HG02938 (cell line): Measurements from ENCODE around the gene CCDC144A.
"Not testable (repeated sequence)": the region's sequence is repeated elsewhere in the genome, so short reads cannot be mapped to it uniquely, and the experiment has no call there.

Experiments used
- ATAC-seq: cut with Tn5 transposase; IDR thresholded peaks from one replicate; pipeline ENCODE4 v1.9.1; 2021; ENCODE audit warnings: mild to moderate bottlenecking, moderate library complexity; ENCODE audit not compliant: unreplicated experiment

The CCDC144A gene

DNA sequence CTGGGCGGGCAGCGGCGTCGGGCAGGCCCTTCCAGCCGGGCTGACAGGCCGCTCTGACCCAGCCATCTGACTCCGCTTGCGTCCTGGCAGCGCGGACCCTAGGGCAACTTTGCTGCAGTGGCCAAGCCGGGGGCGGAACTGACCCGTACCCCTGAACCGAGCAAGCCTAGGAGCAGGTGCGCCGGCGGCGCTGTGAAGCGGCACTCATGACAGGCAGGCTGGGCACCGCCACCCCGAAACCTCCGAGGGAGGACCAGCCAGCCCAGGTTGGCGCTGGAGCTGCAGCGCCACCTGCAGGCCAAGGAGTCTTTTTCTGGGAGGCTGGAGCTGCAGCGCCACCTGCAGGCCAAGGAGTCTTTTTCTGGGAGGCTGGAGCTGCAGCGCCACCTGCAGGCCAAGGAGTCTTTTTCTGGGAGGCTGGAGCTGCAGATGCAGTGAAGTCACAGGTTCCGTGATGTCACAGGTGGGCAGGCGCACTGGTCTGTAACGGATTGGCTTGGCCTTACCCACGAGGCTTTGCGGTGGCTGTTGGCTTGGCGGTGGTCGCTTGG lies at the start of gene CCDC144A:
TSS of gene CCDC144A (plus strand) at position 511 of the 551 bp plus-strand sequence. CDS start 160 bp downstream, outside the sequence.
- ATAC-seq = not testable (repeated sequence)

DNA sequence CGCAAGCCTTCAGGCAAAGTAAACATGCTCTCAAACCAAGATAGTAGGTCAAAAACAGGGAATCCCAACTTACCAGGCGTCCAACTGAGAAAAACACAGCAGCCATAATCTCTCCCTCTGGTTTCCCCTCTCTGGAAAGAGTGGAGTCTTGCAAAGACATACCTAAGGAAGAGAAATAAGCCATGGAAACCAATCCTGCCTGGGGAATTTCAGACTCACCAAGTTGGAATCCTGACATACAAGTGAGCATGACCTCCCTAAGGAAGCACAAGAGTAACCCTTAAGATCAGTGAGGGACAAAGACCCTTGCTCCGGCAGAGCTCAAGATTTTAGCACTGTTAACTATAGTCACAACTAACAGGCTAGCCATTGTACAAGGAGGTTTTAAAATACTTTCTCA lies 40.5 kb upstream of the CCDC144A start:
- ATAC-seq = no peak

- no peak for ATAC-seq
These were observed 37.8 kb upstream of the CCDC144A start for GRCh38 chr17:16652252-16652651.

DNA sequence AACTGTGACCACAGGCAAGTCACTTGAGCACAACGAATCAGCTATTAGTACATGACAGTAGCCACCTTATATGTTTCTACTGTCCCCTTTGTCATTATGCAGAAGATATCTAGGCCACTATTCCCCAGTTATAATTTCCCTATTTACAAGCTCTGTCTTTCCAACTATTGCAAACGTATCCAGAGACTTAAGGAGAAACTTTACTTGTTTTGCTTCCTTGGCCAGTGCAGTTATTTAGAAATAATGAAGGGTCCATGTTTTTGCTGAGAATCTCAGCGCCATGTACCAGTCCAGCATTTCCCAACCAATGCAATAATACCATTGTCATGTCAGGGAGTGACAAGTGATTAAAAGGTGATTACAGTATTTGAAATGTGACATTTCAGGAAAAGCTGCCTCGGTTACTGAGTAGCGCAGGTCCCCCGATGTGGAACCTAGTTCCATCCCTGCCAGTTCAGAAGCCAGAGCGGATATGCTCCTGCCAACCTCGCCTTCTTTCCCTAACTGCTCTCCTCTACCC lies 37.1 kb upstream of the CCDC144A start:
- peak; percentile 20 for ATAC-seq

DNA sequence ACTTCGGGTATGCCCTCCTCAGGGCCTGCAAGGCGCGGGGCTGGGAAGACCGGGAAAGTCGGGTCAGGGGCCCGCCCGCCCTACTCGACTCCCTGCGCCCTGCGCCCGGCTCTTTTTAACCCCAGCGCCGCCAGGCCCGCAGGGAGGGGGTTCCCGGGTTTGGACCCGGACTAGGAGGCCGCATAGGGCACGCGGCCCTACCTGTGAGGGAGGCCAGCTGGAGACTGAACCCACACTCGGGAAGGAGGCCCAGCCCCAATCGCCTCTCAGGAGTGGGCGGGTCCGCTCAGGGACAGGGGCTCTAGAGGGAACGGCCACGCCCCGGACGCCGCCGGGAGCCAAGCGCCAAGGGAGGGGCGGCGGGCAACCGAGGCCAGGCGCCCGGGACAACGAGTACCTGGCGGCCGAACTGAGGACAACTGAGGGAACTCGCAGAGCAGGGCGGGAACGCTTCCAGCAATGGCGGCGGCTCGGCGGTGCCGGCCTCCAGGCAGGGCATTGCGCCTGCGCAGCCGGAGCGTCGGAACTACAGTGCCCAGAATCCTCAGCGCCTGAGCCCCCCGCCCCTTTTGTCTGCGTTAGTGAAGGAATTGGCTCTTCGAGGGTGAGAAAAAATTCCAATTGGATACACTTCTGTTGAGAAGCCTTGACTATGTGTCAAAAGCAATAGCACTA lies 36.5 kb upstream of the CCDC144A start, which contains the start of gene ZNF624:
TSS of gene ZNF624 (minus strand) at position 484 of the 675 bp plus-strand sequence.
- peak; percentile 83 for ATAC-seq

GRCh38 chr17:16661217-16661616 lies 28.8 kb upstream of the CCDC144A start:
- ATAC-seq = no peak

DNA sequence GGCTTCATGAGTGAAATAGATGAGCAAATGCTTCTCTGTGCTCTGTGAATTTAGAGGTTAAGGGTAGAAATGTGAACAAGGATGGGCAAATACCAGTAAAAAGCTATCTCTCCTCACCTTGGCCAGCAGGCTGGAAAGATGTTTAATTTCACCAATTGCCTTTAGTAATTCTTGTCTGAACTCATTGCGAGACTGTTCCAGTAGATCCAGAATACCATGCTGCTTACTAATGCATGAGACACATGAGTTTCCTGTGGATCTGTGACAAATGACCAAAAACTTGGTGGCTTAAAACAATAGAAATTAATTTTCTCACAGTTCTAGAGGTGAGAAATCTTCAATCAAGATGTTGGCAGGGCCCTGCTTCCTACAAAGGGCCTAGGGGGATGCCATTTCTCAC lies 27.1 kb upstream of the CCDC144A start:
- no peak for ATAC-seq

DNA sequence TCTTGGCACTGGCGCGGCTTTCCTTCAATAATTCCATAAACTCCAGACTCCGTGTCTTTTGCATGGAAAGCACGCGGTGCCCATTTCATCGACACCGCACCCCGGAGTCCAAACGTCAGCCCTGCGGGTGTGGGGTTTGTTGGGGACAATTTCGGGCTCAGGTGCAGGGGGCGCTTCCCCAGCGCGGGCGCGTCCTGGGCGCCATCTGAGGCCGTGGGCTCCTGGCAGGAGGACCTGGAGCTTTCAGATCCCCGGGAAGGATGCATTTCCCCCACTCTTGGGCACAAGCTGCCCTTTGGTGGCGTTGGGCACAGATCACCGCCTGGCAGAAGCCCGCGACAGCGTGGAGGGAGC lies 23.5 kb upstream of the CCDC144A start:
- not testable (repeated sequence) for ATAC-seq

- not testable (repeated sequence) for ATAC-seq
These were observed 23.0 kb upstream of the CCDC144A start for GRCh38 chr17:16666907-16667636.

DNA sequence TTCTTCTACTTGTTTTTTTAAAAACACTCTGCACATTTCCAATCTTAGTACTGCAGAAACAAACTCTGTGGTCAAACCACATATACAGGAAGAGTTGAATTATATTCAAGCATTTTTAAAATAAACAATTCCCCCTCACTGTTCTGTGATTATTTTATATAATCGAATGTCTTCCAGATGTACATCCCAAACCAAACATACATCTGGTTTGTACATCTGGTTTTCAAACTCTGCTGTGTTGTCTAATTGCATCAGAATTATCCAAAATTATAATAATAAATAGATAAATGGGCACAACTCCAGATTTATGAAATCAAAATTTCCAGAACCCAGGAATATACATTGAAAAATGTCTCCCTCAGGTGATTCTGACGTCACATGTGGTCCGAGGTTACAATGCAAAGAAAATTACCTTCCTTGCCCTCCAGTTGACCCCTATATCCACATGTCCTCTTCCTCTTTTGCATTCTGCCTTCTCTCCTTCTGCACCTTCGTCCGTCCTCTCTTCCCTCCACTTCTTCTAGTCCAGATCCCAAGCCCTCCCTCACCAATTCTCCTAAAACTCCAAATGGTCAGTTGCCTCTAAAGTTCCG lies 13.3 kb upstream of the CCDC144A start:
- ATAC-seq = no peak

DNA sequence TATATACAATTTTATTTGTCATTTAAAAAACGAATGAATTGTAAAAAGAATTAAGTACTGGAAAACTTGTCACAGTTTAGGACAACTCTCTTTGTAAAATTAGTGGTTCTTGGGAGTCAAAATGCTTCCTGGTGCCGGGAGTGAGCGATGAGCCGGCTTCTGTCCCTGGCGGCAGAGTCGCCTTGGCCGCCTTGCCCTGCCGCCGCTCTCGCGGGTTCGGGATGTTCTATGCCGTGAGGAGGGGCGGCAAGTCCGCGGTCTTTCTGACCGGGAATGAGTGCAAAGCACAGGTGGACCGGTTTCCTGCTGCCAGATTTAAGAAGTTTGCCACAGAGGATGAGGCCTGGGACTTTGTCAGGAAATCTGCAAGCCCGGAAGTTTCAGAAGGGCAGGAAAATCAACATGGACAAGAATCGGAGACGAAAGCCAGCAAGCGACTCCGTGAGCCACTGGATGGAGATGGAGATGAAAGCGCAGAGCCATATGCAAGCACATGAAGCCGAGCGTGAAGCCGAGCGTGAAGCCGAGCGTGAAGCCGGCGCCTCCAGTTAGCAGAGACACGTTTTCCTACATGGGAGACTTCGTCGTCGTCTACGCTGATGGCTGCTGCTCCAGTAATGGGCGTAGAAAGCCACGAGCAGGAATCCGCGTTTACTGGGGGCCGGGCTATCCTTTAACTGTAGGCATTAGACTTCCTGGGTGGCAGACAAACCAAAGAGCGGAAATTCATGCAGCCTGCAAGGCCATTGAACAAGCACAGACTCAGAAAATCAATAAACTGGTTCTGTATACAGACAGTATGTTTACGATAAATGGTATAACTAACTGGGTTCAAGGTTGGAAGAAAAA lies 6.5 kb upstream of the CCDC144A start:
- ATAC-seq = not testable (repeated sequence)

- ATAC-seq = not testable (repeated sequence)
These were observed 4.0 kb upstream of the CCDC144A start for GRCh38 chr17:16686019-16686418.

DNA sequence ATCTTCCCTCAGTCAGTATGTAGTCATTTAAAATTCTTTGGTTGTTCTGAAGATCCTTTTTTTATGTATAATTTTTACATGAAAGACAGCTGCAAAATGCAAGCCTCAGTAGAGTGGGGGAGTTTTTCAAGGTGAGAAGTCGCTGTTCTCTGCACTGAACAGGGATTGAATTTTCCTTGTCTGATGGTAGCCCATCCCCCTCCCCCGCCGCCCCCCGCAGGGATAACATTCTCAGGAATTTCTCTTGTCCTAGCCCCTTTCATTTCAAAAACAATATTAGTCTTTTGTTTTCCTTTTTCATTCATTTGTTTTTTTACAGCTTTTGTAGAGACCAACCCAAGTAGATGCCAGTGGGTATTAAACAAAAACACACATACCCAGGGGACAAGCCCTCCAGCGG lies 2.9 kb upstream of the CCDC144A start:
- ATAC-seq = not testable (repeated sequence)

DNA sequence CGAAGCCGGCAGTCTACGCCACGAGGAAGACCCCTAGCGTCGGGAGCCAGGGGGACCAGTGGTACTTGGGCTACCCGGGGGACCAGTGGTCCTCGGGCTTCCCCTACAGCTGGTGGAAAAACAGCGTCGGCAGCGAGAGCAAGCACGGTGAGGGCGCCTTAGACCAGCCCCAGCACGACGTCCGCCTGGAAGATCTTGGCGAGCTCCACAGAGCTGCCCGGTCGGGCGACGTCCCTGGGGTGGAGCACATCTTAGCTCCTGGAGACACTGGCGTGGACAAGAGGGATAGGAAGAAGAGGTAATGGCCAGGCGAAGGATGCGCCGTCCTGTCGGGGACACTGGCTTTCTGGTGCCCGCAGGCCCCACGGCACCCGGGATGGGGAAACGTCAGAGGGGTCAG lies 406 bp downstream of the CCDC144A start:
- not testable (repeated sequence) for ATAC-seq

DNA sequence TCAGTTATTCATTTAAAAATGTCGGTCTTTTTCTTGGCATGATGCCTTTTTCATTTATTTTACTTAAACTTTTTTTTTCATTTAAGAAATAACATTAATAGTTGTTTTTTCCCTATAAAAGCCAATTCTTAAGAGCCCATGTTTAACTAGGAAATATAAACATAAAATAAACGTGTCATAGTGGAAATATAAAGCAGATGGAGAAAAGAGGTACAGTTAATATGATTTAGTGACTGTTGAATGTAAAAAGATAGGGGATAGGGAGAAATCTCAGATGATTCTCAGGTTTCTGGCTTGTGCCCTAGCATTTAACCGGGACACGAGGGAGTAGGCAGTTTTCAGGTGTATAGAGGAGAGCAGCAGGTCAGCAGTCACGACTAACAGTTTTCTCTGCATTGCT lies 7.6 kb downstream of the CCDC144A start:
- not testable (repeated sequence) for ATAC-seq

GRCh38 chr17:16745492-16746203 lies 55.6 kb downstream of the CCDC144A start:
- not testable (repeated sequence) for ATAC-seq

DNA sequence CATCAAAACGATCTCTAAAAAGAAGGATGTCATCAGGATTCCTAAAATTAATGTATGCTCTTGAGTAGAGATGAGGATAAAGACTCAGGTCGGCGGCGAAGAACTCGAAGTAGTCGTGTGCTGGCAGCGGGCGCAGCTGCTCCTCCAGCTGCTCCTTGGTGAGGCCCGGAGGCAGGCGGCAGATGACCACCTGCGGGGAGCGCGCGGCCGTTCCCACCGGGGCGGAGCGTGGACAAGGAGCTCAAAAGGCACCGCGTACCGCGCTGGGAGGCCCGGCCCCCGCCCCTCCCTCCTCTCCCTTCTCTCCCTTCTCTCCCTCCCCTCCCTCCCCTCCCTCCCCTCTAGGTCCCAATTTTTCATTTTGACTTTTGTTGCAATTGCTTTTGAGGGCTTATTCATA lies 56.5 kb downstream of the CCDC144A start:
- not testable (repeated sequence) for ATAC-seq

DNA sequence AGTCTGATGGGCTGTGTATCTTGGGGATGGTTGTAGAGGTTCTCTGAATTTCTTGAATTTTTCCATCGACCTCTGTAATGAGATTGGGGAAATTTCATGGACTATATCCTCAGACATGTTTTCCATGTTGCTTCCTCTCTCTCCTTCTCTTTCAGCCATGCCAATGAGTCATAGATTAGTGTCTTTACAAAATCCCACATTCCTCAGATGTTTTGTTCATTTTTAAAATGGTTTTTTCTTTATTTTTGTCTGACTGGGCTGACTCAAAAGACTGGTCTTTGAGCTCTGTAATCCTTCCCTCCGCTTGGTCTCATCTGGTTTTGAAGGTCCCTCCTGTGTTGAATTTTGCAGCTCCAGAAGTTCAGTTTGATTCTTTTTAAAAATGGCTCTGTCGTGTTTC lies 60.5 kb downstream of the CCDC144A start:
- not testable (repeated sequence) for ATAC-seq

DNA sequence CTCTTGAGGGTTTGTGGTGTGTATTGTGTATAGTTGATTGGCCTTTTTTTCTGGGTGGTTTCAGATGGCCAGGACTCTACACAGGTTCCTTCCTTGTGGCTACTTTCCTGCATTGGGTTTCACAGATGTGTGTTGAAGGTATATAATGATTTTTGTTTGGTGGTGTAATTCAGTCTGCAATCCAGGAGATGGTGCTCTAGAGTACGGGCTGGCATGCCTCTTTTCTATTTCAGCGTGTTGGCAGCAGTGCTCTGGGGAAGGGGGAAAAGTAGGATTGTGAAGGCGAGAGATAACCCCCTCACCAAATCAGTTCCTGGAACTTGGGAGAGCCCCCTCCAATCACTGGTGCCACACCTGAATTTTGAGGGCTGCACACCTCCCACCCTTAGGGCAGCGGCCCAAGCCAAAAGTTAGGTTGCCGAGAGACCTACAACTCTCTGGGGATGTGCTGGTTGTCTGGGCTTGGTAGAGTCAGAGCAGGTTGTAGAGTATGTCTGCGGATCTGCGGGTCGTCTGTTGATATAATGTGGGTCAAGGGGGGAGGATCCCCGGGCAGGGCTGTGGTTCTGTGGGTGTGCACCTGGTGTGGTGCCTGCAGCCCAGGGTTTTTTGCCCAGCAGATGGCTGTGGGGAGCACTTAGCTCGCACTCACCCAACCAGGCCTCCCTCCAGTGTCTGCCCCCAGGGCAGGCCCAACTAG lies 61.3 kb downstream of the CCDC144A start:
- not testable (repeated sequence) for ATAC-seq
